Activated CD8-positive, alpha-beta T cell treated with anti-CD3 and anti-CD28 coated beads, Interleukin-2, amount 10 ng/mL, durations not matched to agents 7 days and 5 days (primary cell): ENCODE measurements around the gene CAP1. TPM values are rescaled to one million over a fixed set of nuclear protein-coding genes. Genes with fewer than 3 reads are reported as not detected.
"Not testable (repeated sequence)": the region's sequence is repeated elsewhere in the genome, so short reads cannot be mapped to it uniquely, and the experiment has no call there.

ENCODE experiments used
- ATAC-seq: fragments of 150-1000 bp; cut with Tn5 transposase; one replicate; pipeline ENCODE4 v1.10.0; 2021; ENCODE audit warnings: moderate library complexity
- CTCF ChIA-PET: fragments of 350-600 bp; sonication (Branson Sonifier 250); formaldehyde crosslinking; loops from one replicate; lab custom pipeline; 2021; ENCODE audit warnings: antibody characterized with exemption; lab: Charles Lee
- POLR2A ChIA-PET: fragments of 350-600 bp; sonication (Branson Sonifier 250); formaldehyde crosslinking; loops from one replicate; lab custom pipeline; 2021; ENCODE audit warnings: antibody characterized with exemption; lab: Charles Lee
- DNase-seq: peaks from one replicate; pipeline ENCODE4 v3.0.0-alpha.2; 2020
- H3K27ac Mint-ChIP-seq: one replicate; pipeline ENCODE4 v1.8.0; 2021; ENCODE audit warnings: mild to moderate bottlenecking, mixed read lengths
- H3K27me3 Mint-ChIP-seq: one replicate; pipeline ENCODE4 v1.8.0; 2021; ENCODE audit warnings: low read depth, mixed read lengths
- H3K36me3 Mint-ChIP-seq: one replicate; pipeline ENCODE4 v1.8.0; 2021; ENCODE audit warnings: low read depth, mixed read lengths
- H3K4me1 Mint-ChIP-seq: one replicate; pipeline ENCODE4 v1.8.0; 2021; ENCODE audit warnings: low read depth, mixed read lengths
- H3K4me3 Mint-ChIP-seq: one replicate; pipeline ENCODE4 v1.8.0; 2021; ENCODE audit warnings: mild to moderate bottlenecking, mixed read lengths
- H3K9me3 Mint-ChIP-seq: one replicate; pipeline ENCODE4 v1.8.0; 2022; ENCODE audit warnings: mixed read lengths; ENCODE audit not compliant: insufficient read depth
- total RNA-seq, 2 experiments: library from RNA; stranded (reverse); gene quantifications; one replicate each; pipeline ENCODE4 v1.2.3, GENCODE V29; 2021

Gene CAP1
- total RNA-seq, 2 experiments from 2014 or later, result 805 to 847 TPM

DNA sequence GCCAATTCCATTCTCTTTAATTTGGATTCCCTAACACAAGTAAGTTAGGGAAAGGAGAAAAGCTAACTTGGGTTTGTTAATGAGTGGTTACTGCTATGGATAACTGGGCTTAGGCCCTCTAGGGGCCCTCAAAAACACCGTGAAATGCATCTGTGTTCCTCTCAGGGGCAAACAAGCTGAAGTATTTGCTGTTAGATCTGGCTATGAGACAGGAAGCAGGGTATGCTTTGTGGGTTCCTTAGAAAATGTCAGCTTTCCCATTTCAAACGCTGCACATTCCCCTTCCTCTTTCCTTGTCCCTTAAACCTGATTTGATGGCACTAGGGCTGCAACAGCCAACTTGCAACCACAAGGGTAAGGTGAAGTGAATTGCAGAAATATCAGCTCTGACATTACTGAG lies 5.7 kb upstream of the CAP1 start:
- ATAC-seq (no peak), DNase-seq (peak; percentile 35)
- H3K27me3 Mint-ChIP-seq, result peaks cover 2% of the 10 kb centered on the region
- ChIA-PET POLR2A (interaction anchor here (0.9 kb wide), 1 partner anchor 16 kb away, joined by 3 read pairs; no protein-coding TSS in a partner anchor), CTCF (interaction anchor here (0.8 to 8.1 kb wide), 9 partner anchors 22 to 376 kb away, joined by 3 to 150 read pairs (median 4); no protein-coding TSS in a partner anchor)
- peaks cover 10% of the 10 kb centered on the region for H3K36me3 Mint-ChIP-seq
- peak overlapping the region; percentile 9 for H3K4me3 Mint-ChIP-seq
- H3K27ac Mint-ChIP-seq, result peak overlapping the region; percentile 80
- H3K9me3 Mint-ChIP-seq, result no peaks in the 10 kb centered on the region
- peaks cover 59% of the 10 kb centered on the region for H3K4me1 Mint-ChIP-seq

DNA sequence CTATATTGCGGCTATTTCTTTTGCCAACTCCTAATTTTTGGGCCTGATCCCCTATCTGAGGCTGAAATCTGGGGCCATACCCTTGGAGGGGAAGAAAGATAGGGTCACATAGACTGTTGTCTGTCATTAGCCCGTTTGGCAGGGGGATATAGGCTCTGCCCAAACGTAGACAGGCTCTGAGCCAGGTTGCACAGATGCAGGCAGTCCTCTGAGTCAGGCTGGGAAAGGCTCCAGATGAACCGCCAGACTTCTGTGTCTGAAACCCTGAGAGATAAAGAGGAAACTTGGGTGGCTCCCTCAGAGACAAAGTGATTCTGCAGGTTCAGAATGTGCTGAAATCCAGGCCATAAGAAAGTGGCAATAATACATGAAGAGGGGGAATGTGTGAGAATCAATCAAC lies 4.0 kb upstream of the CAP1 start:
- H3K4me1 Mint-ChIP-seq, result peaks cover 55% of the 10 kb centered on the region
- ChIA-PET CTCF (interaction anchor here (7.3 kb wide), 1 partner anchor 62 kb away, joined by 85 read pairs; no protein-coding TSS in a partner anchor), POLR2A (no interaction called here)
- no peaks in the 10 kb centered on the region for H3K9me3 Mint-ChIP-seq
- H3K27me3 Mint-ChIP-seq, result no peaks in the 10 kb centered on the region
- peak overlapping the region; percentile 50 for H3K27ac Mint-ChIP-seq
- ATAC-seq (no peak), DNase-seq (no peak)
- peaks cover 22% of the 10 kb centered on the region for H3K36me3 Mint-ChIP-seq
- H3K4me3 Mint-ChIP-seq, result no peak overlapping the region

DNA sequence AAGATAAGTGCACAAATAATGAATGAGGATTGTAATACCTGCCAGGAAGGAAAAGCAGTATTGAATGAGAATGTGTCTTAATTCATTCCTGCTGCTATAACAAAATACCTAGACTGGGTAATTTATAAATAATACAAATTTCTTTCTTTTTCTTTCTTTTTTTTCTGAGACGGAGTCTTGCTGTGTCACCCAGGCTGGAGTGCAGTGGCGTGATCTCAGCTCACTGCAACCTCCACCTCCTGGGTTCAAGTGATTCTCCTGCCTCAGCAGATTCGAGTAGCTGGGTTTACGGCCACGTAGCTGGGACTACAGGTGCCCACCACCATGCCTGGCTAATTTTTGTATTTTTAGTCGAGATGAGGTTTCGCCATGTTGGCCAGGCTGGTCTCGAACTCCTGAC lies 3.3 kb upstream of the CAP1 start:
- DNase-seq, H3K9me3 Mint-ChIP-seq, H3K4me3 Mint-ChIP-seq, POLR2A ChIA-PET, CTCF ChIA-PET, H3K27me3 Mint-ChIP-seq, ATAC-seq, H3K27ac Mint-ChIP-seq: not testable (repeated sequence)
- H3K36me3 Mint-ChIP-seq, result peaks cover 28% of the 10 kb centered on the region
- H3K4me1 Mint-ChIP-seq, result peaks cover 56% of the 10 kb centered on the region

DNA sequence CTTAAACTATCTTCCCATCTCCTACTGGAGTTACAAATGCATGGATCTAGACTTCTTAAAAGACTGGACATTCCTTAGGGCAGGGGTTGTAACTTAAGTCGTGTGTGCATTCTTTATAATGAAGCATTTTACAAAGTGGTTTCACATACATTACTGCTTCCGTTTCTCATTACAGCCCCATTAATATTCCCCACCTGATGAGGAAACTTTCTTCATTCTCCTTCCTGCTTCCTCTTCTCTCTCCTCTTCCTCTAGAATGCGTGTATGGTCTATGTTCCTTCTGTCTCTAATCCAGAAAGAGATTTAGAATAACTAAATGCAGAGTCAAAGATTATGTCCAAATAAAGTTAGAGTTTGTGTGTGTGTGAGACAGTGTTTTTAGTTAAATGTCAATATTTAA lies 1.8 kb upstream of the CAP1 start:
- H3K36me3 Mint-ChIP-seq, result peaks cover 41% of the 10 kb centered on the region
- CTCF ChIA-PET, result interaction anchor here (0.9 to 3.1 kb wide), 11 partner anchors 11 to 300 kb away, joined by 3 to 12 read pairs (median 4); no protein-coding TSS in a partner anchor
- no peak for ATAC-seq
- peak overlapping the region; percentile 93 for H3K4me3 Mint-ChIP-seq
- peak overlapping the region; percentile 99 for H3K27ac Mint-ChIP-seq
- no peaks in the 10 kb centered on the region for H3K27me3 Mint-ChIP-seq
- no peaks in the 10 kb centered on the region for H3K9me3 Mint-ChIP-seq
- peaks cover 58% of the 10 kb centered on the region for H3K4me1 Mint-ChIP-seq
- POLR2A ChIA-PET, result interaction anchor here (0.5 to 4.7 kb wide), 14 partner anchors 11 to 558 kb away, joined by 3 to 47 read pairs (median 4); partner anchors contain the start of genes MFSD2A and PPIE
- no peak for DNase-seq

DNA sequence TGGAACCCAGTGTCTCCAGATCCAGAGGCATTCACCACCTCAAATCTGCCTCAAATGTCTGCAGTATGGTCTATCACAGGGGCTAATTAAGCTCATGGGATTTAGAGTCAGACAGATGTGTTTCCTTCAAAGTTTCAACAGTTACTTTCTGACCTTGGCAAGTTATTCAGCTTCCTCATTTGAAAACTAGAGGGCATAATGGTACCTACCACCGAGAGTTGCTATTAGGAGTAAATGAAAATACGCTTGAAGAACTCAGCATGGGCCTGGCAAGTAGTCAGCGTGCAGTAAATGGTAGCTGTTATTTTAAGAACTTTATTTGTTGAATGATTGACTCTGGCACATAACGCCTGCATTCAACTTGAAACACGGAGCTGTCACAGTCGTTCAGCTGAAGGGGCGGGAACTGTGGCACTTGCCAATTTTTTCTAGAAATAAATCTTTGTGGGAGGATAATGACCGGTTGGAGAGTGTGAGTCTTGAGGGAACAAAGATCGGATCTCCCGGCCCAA lies 1.2 kb upstream of the CAP1 start:
- no peaks in the 10 kb centered on the region for H3K27me3 Mint-ChIP-seq
- peaks cover 59% of the 10 kb centered on the region for H3K4me1 Mint-ChIP-seq
- H3K4me3 Mint-ChIP-seq, result peak overlapping the region; percentile 93
- no peak for ATAC-seq
- CTCF ChIA-PET, result interaction anchor here (0.6 to 3.1 kb wide), 13 partner anchors 11 to 301 kb away, joined by 3 to 12 read pairs (median 4); no protein-coding TSS in a partner anchor
- no peak for DNase-seq
- peak overlapping the region; percentile 99 for H3K27ac Mint-ChIP-seq
- peaks cover 47% of the 10 kb centered on the region for H3K36me3 Mint-ChIP-seq
- no peaks in the 10 kb centered on the region for H3K9me3 Mint-ChIP-seq
- POLR2A ChIA-PET, result interaction anchor here (0.5 to 4.7 kb wide), 17 partner anchors 9 to 557 kb away, joined by 3 to 47 read pairs (median 4); partner anchors contain the start of genes MFSD2A and PPIE

DNA sequence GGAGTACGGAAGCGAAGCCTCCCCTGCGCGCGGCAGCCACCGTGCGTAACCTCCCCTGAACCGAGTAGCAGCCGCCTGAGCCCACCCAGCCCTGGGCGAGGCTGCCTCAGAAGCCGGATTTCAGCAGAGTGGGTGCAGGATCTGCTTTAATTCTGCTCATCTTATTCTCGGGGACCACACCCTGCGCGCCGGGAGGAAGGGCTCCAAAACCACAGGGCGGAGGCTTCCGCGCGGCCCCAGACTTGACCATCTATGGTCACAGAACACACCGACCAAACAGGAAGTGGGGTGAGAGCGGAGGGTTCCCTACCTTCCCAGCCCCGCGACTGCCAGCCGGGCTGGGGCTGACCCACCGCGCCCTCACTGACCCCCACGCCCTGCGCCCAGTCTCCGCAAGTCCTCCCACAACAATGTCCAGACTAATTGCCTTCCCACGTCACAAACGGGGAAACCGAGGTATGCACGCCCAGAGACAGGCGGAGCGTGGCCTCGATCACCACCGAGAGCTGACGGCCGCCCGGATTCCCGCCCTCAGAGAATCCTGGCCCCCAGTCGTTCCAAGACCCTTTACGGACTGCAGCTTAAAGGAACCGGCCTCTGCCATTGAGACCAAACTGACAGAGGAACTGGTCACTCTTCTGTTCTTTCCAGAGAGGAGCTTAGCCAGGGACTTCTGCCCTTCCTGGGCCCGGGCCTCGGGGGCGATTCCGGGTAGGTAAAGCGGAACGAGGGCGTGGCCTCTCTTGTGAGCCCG lies 595 bp upstream of the CAP1 start:
- peak; percentile 94 for DNase-seq
- Mint-ChIP-seq H3K9me3 (no peaks in the 10 kb centered on the region), H3K36me3 (peaks cover 51% of the 10 kb centered on the region), H3K4me1 (peaks cover 56% of the 10 kb centered on the region), H3K27me3 (no peaks in the 10 kb centered on the region), H3K27ac (peak overlapping the region; percentile 99), H3K4me3 (peak overlapping the region; percentile 93)
- CTCF ChIA-PET, result interaction anchor here (0.6 to 3.1 kb wide), 15 partner anchors 8 to 302 kb away, joined by 3 to 12 read pairs (median 4); no protein-coding TSS in a partner anchor
- POLR2A ChIA-PET, result interaction anchor here (1.0 to 4.7 kb wide), 21 partner anchors 10 to 349 kb away, joined by 3 to 47 read pairs (median 4); partner anchors contain the start of genes MFSD2A, PPIE and ZMPSTE24
- ATAC-seq, result peak; percentile 60

DNA sequence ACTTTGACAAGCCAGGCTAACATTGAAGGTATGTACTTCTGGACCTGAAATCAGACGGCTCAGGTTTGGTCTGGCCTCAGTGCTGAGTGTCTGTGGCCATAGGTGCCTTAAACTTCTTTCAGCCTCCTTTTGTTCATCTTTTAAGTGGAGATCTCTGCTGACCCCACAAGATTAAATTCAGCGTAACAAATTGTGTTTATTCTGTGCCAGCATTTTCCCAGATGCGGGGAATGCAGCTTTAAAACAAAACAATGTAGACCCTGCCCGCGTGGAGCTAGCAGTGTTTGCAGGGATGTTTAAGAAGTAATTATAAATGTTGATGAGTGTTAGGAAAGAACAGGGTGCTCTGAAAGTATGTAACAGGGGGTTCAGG lies 923 bp downstream of the CAP1 start:
- Mint-ChIP-seq H3K9me3 (no peaks in the 10 kb centered on the region), H3K27me3 (no peaks in the 10 kb centered on the region), H3K27ac (peak overlapping the region; percentile 99), H3K4me3 (peak overlapping the region; percentile 93), H3K4me1 (peaks cover 65% of the 10 kb centered on the region), H3K36me3 (peaks cover 66% of the 10 kb centered on the region)
- ATAC-seq (no peak), DNase-seq (no peak)
- ChIA-PET CTCF (interaction anchor here (0.8 to 1.5 kb wide), 2 partner anchors 10 kb away, joined by 3 to 8 read pairs; no protein-coding TSS in a partner anchor), POLR2A (interaction anchor here (0.7 to 4.7 kb wide), 5 partner anchors 8 to 342 kb away, joined by 3 to 47 read pairs (median 12); no protein-coding TSS in a partner anchor)

DNA sequence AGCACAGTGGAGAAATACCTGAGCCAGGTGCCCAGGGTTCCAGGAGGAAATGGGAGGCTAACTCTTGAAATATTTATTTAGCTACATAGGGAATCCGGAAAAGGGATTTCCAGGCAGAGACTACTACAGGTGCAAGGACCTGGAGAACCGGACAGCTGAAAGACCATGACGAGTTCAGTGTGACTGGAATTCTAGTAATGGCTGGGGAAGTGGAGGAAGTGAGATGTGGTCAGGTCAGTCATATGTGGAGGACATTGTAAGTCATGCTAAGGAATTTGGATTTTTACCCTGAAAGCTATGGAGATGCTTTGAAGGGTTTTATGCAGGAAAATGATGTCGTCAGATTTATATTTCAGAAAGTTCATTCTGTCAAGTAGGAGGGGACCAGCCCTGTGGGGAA lies 1.8 kb downstream of the CAP1 start:
- Mint-ChIP-seq H3K4me3 (peak overlapping the region; percentile 93), H3K36me3 (peaks cover 68% of the 10 kb centered on the region), H3K4me1 (peaks cover 65% of the 10 kb centered on the region), H3K9me3 (no peaks in the 10 kb centered on the region), H3K27ac (peak overlapping the region; percentile 76), H3K27me3 (no peaks in the 10 kb centered on the region)
- ChIA-PET POLR2A (interaction anchor here (4.7 kb wide), 1 partner anchor 18 kb away, joined by 47 read pairs; no protein-coding TSS in a partner anchor), CTCF (interaction anchor here (0.7 to 0.9 kb wide), 3 partner anchors 9 to 11 kb away, joined by 3 read pairs; no protein-coding TSS in a partner anchor)
- ATAC-seq (no peak), DNase-seq (no peak)

DNA sequence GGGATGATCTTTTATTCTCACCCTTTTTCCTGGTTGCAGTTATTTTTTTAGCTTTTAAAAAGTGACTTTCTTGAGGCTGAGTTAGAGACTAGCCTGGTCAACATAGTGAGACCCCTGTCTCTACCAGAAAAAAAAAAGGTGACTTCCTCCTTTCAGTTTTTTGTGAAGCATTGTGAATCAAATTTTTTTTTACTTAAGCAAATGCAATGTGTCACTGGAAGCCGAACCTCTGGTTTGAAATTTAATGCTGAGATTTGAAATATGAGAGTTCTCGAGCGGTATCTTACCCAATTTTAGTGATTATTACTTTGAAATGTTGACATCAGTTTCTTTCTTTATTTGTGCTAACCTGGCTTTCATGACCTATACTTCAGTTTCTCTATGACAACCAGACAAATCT lies 3.6 kb downstream of the CAP1 start:
- POLR2A ChIA-PET, result interaction anchor here (1.3 kb wide), 1 partner anchor 14 kb away, joined by 4 read pairs; no protein-coding TSS in a partner anchor
- Mint-ChIP-seq H3K4me3 (peak overlapping the region; percentile 93), H3K27ac (peak overlapping the region; percentile 76), H3K9me3 (no peaks in the 10 kb centered on the region), H3K36me3 (peaks cover 74% of the 10 kb centered on the region), H3K27me3 (no peaks in the 10 kb centered on the region), H3K4me1 (peaks cover 68% of the 10 kb centered on the region)
- CTCF ChIA-PET, result interaction anchor here (1.3 to 2.9 kb wide), 3 partner anchors 14 to 34 kb away, joined by 3 to 7 read pairs (median 4); no protein-coding TSS in a partner anchor
- DNase-seq, result no peak
- ATAC-seq, result no peak

DNA sequence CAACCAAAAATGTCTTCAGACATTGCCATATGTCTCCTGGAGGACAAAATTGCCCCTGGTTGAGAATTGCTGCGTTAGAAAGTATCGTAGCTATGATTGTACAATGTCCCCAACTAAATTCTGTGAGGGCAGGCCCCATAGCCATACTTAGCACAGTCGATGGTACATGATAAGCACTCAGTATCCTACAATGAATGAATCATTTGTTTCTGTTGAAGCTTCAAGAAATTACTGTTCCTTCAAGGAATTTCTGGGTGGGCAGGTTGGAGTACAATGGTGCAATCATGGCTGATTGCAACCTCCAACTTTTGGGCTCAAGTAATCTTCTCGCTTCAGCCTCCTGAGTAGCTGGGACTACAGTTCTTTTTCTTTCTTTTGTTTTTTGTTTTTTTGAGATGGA lies 4.7 kb downstream of the CAP1 start:
- H3K9me3 Mint-ChIP-seq, result no peaks in the 10 kb centered on the region
- ATAC-seq (no peak), DNase-seq (no peak)
- H3K36me3 Mint-ChIP-seq, result peaks cover 84% of the 10 kb centered on the region
- H3K4me1 Mint-ChIP-seq, result peaks cover 72% of the 10 kb centered on the region
- no peaks in the 10 kb centered on the region for H3K27me3 Mint-ChIP-seq
- H3K4me3 Mint-ChIP-seq, result peak overlapping the region; percentile 93
- CTCF ChIA-PET, result interaction anchor here (1.2 to 2.9 kb wide), 4 partner anchors 12 to 33 kb away, joined by 3 to 7 read pairs (median 5); no protein-coding TSS in a partner anchor
- POLR2A ChIA-PET, result interaction anchor here (0.7 to 1.3 kb wide), 2 partner anchors 13 to 498 kb away, joined by 3 to 4 read pairs; no protein-coding TSS in a partner anchor
- peak overlapping the region; percentile 80 for H3K27ac Mint-ChIP-seq

DNA sequence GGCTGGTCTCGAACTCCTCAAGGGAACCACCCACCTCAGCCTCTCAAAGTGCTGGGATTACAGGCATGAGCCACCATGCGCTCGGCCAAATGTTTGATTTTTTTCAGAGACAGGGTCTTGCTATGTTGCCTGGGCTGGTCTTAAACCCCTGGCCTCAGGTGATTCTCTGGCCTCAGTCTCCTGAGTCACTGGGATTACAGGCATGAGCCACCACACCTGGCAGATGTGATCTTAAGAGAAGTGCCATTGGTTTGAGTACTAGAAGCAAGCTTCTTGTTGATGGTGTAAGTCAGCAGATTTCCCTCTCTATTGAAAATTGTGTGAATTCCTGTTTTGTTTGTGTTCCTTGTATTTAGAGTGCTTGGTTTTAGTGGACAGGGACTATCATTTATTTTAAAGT lies 5.2 kb downstream of the CAP1 start:
- CTCF ChIA-PET, result interaction anchor here (1.2 to 2.9 kb wide), 5 partner anchors 13 to 293 kb away, joined by 3 to 7 read pairs (median 4); no protein-coding TSS in a partner anchor
- Mint-ChIP-seq H3K4me3 (peak overlapping the region; percentile 93), H3K36me3 (peaks cover 81% of the 10 kb centered on the region), H3K27me3 (no peaks in the 10 kb centered on the region), H3K9me3 (no peaks in the 10 kb centered on the region), H3K4me1 (peaks cover 75% of the 10 kb centered on the region), H3K27ac (peak overlapping the region; percentile 66)
- no peak for DNase-seq
- ATAC-seq, result no peak
- POLR2A ChIA-PET, result interaction anchor here (0.7 to 0.9 kb wide), 2 partner anchors 11 to 498 kb away, joined by 3 to 4 read pairs; no protein-coding TSS in a partner anchor
